Panc1 (cell line): ENCODE results near the gene CYCS.

Experiments used
- CTCF ChIP-seq: fragments of 450-650 bp; IDR thresholded peaks from 2 replicates; pipeline ENCODE4 v1.5.1; 2017; ENCODE audit warnings: mild to moderate bottlenecking
- POLR2AphosphoS5 ChIP-seq: IDR thresholded peaks from 2 replicates; pipeline ENCODE4 v1.6.1; 2012; ENCODE audit warnings: mild to moderate bottlenecking, low read depth, low read length, moderate library complexity
- REST ChIP-seq, 2 experiments: IDR thresholded peaks; 2 replicates each; pipeline ENCODE4 v1.6.1; 2011 to 2012; ENCODE audit warnings: low read depth in 2 of 2, control low read depth in 1 of 2, low read length in 1 of 2, mild to moderate bottlenecking in 1 of 2, moderate library complexity in 1 of 2; ENCODE audit not compliant: insufficient read depth in 1 of 2
- SIN3A ChIP-seq: IDR thresholded peaks from 2 replicates; pipeline ENCODE4 v1.6.1; 2012; ENCODE audit warnings: low read depth, mild to moderate bottlenecking, low read length, moderate library complexity, borderline replicate concordance; ENCODE audit not compliant: insufficient read depth
- TCF7L2 ChIP-seq: IDR thresholded peaks from 2 replicates; pipeline ENCODE4 v1.6.1; 2011; ENCODE audit warnings: mild to moderate bottlenecking, low read depth, low read length, inconsistent platforms

- TF ChIP-seq REST (IDR thresholded peaks at IDR 0.05; ENCODE audit: insufficient read depth in 1 of 2, low read depth in 2 of 2, low read length in 1 of 2) (no peak), SIN3A (no peak), CTCF (no peak), POLR2AphosphoS5 (no peak), TCF7L2 (no peak)
Measured at GRCh38 chr7:25134358-25135010, 9.4 kb upstream of the CYCS start.
